IPS DF 6.9 (cell line): ENCODE data around the gene TNFRSF11A.

Source experiments
- DNase-seq: peaks from one replicate; pipeline ENCODE4 v3.0.0-alpha.2; 2013; ENCODE audit warnings: low read depth, low spot score
- H3K27ac ChIP-seq: one replicate; pipeline ENCODE4 v1.5.1; 2013; ENCODE audit warnings: low read length, control low read depth
- H3K27me3 ChIP-seq: 2 replicates; pipeline ENCODE4 v1.6.1; 2013; ENCODE audit warnings: mild to moderate bottlenecking, low read length; ENCODE audit not compliant: control insufficient read depth, insufficient read depth
- H3K36me3 ChIP-seq: 2 replicates; pipeline ENCODE4 v1.6.1; 2013; ENCODE audit warnings: low read length; ENCODE audit not compliant: control insufficient read depth, insufficient read depth
- H3K4me1 ChIP-seq: 2 replicates; pipeline ENCODE4 v1.6.1; 2013; ENCODE audit warnings: low read length; ENCODE audit not compliant: control insufficient read depth, insufficient read depth
- H3K4me3 ChIP-seq: 2 replicates; pipeline ENCODE4 v1.5.1; 2013; ENCODE audit warnings: mild to moderate bottlenecking, low read length
- H3K9me3 ChIP-seq: 2 replicates; pipeline ENCODE4 v1.6.1; 2013; ENCODE audit warnings: low read length, inconsistent platforms; ENCODE audit not compliant: control insufficient read depth, insufficient read depth
- WGBS: extraction: QIAGEN DNeasy Blood & Tissue Kit; methylation state at CpG from one replicate; pipeline ENCODE4 v1.1.7; 2013; ENCODE audit warnings: mixed read lengths, missing lambda C conversion rate; ENCODE audit not compliant: insufficient read length, insufficient coverage; 5-methylcytosine and 5-hydroxymethylcytosine counted together

Gene TNFRSF11A

DNA sequence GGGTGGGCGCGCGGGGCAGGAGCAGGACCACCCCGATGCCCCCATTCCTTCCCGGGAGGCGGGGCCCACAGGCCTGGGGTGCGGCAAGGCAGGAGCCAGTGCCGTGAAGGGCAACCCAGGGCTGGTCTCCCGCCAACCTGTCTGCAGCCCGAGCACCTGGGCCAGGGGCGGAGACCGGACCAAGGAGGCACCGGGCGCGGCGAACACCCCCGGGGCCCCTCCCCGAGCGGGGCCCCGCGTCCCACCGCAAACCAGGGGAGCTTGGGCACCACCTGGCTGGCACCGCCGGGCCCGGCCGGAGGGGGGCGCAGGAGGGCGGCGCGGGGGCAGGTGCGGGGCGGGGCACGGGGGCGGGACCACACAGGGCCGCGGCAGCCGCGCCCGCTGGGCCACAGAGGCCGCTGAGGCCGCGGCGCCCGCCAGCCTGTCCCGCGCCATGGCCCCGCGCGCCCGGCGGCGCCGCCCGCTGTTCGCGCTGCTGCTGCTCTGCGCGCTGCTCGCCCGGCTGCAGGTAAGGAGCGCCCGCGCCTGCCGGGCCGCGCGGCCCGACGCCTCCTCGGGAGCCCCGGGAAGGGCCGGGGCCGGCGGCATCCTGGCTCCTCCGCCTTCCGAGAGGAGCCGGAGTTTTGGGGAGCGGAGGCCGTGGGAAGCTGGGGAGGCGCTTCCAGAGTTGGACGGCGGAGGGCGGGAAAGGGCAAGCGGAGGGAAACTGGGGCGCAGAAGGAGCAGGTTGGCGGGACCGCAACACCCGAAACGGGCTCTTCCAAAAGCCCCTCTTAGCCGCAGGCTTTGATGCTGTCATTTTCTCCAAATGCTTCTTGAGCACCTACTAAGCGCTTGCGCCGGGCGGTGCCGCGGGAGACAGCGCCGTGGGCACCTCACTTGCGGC, at the start of gene TNFRSF11A:
Gene TNFRSF11A (plus strand): TSS at position 394 of the 889 bp plus-strand sequence. CDS start 43 bp downstream, at position 437.
- DNase-seq, result no peak
- Histone ChIP-seq H3K27ac (no peak within 1 kb of the TSS), H3K27me3 (peaks cover 11% of the 10 kb centered on the region; the same call in 1 of the 2 replicates)

DNA sequence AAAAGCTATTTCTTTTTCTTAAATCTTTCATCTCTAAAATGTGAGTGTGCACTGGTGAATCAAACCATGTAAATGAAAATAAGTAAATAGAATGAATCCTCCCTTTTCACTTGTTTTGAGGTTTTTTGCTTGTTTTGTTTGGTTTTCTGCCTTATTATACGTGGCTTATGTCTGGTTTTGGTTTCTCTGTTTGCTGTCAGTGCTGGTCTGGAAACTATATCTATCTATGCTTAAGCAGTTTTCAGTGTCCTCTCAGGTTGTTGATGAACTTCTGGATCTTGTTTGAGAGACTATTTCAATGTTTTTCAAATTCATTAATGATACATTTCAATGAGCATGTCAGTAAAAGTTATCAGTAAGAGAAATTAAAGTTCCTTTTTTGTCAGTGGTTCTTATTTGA, 48.1 kb upstream of the TNFRSF11A start:
- DNase-seq, result no peak
- Histone ChIP-seq H3K9me3 (no peaks in the 10 kb centered on the region), H3K27me3 (no peaks in the 10 kb centered on the region), H3K4me1 (no peaks in the 10 kb centered on the region), H3K27ac (no peak overlapping the region), H3K4me3 (no peak overlapping the region), H3K36me3 (no peaks in the 10 kb centered on the region)
- WGBS, result no CpG with 5 or more reads among the region's 1 CpG

More for the DNA sequence above, at the start of gene TNFRSF11A:
- Histone ChIP-seq H3K9me3 (no peaks in the 10 kb centered on the region), H3K36me3 (no peaks in the 10 kb centered on the region), H3K4me1 (peaks cover 6% of the 10 kb centered on the region), H3K4me3 (peak within 1 kb of the TSS; percentile 64)
- no CpG with 5 or more reads among the region's 99 CpGs for WGBS

DNA sequence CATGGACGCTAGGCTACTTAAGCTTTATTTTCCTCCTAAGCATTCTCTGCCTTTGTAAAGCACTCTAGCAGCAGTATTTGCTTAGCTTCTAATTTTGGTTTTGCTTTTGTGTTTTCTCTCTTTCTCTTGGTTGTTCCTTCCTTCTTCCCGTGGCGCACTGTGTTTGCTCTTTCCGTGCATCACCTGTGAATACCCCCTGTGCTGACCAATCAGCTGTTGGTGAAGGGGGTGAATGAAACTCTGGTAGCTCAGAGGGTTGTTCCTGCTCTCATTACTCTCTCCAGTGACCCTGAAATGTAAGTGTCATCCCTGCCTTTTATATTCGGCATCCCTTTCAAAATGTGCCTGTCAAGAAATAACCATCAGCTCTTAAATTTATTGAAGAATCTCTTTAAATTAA, 45.5 kb upstream of the TNFRSF11A start:
- Histone ChIP-seq H3K9me3 (no peaks in the 10 kb centered on the region), H3K27me3 (no peaks in the 10 kb centered on the region), H3K4me1 (no peaks in the 10 kb centered on the region), H3K27ac (no peak overlapping the region), H3K4me3 (no peak overlapping the region), H3K36me3 (no peaks in the 10 kb centered on the region)
- no CpG with 5 or more reads among the region's 5 CpGs for WGBS
- DNase-seq, result no peak

DNA sequence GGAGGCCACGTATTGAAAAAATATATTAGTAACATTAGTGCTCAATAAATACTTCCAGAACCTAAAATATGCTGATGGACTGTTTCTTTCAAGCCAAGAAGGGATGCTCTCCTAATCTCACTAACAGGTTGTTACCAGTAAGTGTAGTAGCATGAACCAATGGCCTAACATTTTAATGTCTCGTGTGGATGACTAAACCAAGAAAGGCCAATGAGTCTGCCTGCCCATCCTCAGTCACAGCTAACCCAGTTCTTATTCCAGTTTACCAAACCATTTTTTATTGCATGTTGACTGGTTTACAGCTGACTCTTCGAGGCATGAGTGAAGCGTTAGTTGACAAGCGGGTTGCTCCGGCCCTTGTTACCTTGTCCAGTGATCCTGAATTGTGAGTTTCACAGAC, 45.1 kb upstream of the TNFRSF11A start:
- Histone ChIP-seq H3K9me3 (no peaks in the 10 kb centered on the region), H3K4me3 (no peak overlapping the region), H3K4me1 (no peaks in the 10 kb centered on the region), H3K27ac (no peak overlapping the region), H3K27me3 (no peaks in the 10 kb centered on the region), H3K36me3 (no peaks in the 10 kb centered on the region)
- WGBS, result no CpG with 5 or more reads among the region's 6 CpGs
- no peak for DNase-seq

DNA sequence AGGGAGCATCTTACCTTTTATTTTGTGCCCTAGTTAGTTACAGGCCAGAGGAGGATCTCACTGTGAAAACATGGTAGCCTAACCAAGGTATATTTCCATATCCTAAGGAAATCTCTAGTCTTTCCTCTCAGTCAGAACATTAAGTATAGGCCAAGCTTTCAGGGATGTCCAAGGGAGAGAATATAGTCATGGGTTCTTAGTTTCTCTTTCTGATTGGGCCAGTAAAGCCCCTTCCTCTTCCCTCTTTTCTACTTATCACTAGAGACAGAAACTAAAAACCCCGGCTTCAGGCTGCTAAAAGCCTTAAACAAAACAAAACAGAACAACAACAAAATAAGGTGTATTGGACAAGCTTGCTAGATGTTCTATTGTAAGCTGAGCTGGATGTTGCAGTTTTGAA, 44.3 kb upstream of the TNFRSF11A start:
- no peak overlapping the region for H3K27ac ChIP-seq
- WGBS, result no CpG with 5 or more reads among the region's 1 CpG
- DNase-seq, result no peak
- H3K4me1 ChIP-seq, result no peaks in the 10 kb centered on the region
- no peaks in the 10 kb centered on the region for H3K9me3 ChIP-seq
- no peaks in the 10 kb centered on the region for H3K27me3 ChIP-seq
- H3K4me3 ChIP-seq, result no peak overlapping the region
- H3K36me3 ChIP-seq, result no peaks in the 10 kb centered on the region

GRCh38 chr18:62281684-62282083, 43.4 kb upstream of the TNFRSF11A start:
- no CpG with 5 or more reads among the region's 1 CpG for WGBS

DNA sequence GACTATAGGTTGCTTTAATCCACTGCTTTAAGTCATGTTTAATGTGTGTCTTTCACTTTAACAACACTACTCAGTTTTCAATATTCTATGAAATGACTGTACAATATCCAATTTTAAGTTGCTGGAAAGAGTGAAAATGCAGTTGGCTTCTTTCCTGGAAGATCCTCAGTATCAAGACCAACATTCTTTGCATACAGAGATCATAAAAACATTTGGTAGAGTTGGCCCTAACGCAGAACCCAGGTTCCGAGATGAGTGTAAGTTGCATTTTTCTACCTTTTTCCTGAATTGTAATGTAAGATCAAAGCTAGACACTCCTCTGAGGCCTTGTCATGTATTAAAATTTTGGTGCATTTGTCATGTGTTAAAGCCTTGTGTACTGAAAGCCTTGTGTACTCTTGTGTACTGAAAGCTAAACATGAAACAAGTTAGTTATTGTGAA, 42.9 kb upstream of the TNFRSF11A start:
- no peak overlapping the region for H3K4me3 ChIP-seq
- H3K9me3 ChIP-seq, result no peaks in the 10 kb centered on the region
- no CpG with 5 or more reads among the region's 2 CpGs for WGBS
- no peaks in the 10 kb centered on the region for H3K36me3 ChIP-seq
- H3K27ac ChIP-seq, result no peak overlapping the region
- no peaks in the 10 kb centered on the region for H3K27me3 ChIP-seq
- no peaks in the 10 kb centered on the region for H3K4me1 ChIP-seq
- DNase-seq, result no peak

More at GRCh38 chr18:62281684-62282083, 43.4 kb upstream of the TNFRSF11A start:
- Histone ChIP-seq H3K27ac (no peak overlapping the region), H3K9me3 (no peaks in the 10 kb centered on the region), H3K4me1 (no peaks in the 10 kb centered on the region), H3K36me3 (no peaks in the 10 kb centered on the region), H3K4me3 (no peak overlapping the region), H3K27me3 (no peaks in the 10 kb centered on the region)
- no peak for DNase-seq

GRCh38 chr18:62284637-62285036, 40.5 kb upstream of the TNFRSF11A start:
- no CpG with 5 or more reads among the region's 3 CpGs for WGBS
- H3K4me1 ChIP-seq, result no peaks in the 10 kb centered on the region
- no peaks in the 10 kb centered on the region for H3K27me3 ChIP-seq
- H3K36me3 ChIP-seq, result no peaks in the 10 kb centered on the region
- no peaks in the 10 kb centered on the region for H3K9me3 ChIP-seq
- no peak overlapping the region for H3K27ac ChIP-seq
- no peak overlapping the region for H3K4me3 ChIP-seq
- no peak for DNase-seq

- no peak for DNase-seq
- H3K4me3 ChIP-seq, result no peak overlapping the region
- H3K27ac ChIP-seq, result no peak overlapping the region
- no peaks in the 10 kb centered on the region for H3K27me3 ChIP-seq
- no peaks in the 10 kb centered on the region for H3K9me3 ChIP-seq
- 100% methylated on average over 3 of the region's 6 CpGs for WGBS
- H3K4me1 ChIP-seq, result no peaks in the 10 kb centered on the region
- no peaks in the 10 kb centered on the region for H3K36me3 ChIP-seq
Observed at GRCh38 chr18:62285281-62285680, 39.8 kb upstream of the TNFRSF11A start.

- no peaks in the 10 kb centered on the region for H3K4me1 ChIP-seq
- H3K9me3 ChIP-seq, result no peaks in the 10 kb centered on the region
- H3K27ac ChIP-seq, result no peak overlapping the region
- H3K36me3 ChIP-seq, result no peaks in the 10 kb centered on the region; the same call in 1 of the 2 replicates
- no peak overlapping the region for H3K4me3 ChIP-seq
- no peak for DNase-seq
- no peaks in the 10 kb centered on the region for H3K27me3 ChIP-seq
- no CpG with 5 or more reads among the region's 2 CpGs for WGBS
Observed at GRCh38 chr18:62287781-62288664, 37.1 kb upstream of the TNFRSF11A start.
